Measurements from ENCODE around the gene MAP4K1. TPM values are rescaled to one million over a fixed set of nuclear protein-coding genes. Genes with fewer than 3 reads are reported as not detected.

The MAP4K1 gene
- total RNA-seq, 1 experiment from 2014 or later: 1.5 TPM

DNA sequence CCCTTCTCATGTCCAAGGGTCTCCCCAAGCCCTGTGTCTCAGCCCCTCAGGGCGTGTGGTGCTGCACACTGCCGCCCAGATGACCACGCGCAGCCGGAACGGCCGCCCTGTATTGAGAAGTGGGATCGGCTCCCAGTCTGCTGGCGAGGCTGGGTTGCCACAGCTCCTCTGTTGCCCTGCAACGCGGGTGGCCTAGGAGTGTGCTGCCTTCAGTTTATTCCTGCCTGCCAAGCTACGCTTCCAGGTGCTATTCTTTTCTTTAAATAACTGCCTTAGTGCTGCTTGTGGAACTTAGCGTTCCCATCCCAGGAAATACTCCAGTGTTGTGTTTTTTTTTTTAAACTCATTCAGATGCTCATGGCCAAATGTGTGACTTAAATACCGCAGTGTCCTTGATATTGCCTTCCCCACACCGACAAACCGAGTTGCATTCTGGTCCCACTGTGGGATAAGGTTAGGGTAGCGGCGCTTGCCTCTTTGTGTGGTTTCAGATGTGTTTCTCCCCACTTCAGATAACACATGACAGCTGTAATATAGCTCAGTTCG, 46.3 kb upstream of the MAP4K1 start:
- CTCF ChIA-PET: no interaction called here
- intact Hi-C loops (cut with micrococcal nuclease; ENCODE audit: unreplicated experiment): no loop called here
- no TSS peak for BruUV-seq (replicated peaks)
- Histone ChIP-seq H3K27me3 (replicated peaks; ENCODE audit: insufficient read depth, low read depth, low read length, poor library complexity) (no peaks in the 10 kb centered on the region), H3K36me3 (ENCODE audit: insufficient read depth, low read length, poor library complexity, severe bottlenecking) (no peaks in the 10 kb centered on the region), H3K4me1 (ENCODE audit: insufficient read depth, low read length, poor library complexity, severe bottlenecking) (peaks cover 69% of the 10 kb centered on the region), H3K27ac (ENCODE audit: low read depth, low read length, poor library complexity, severe bottlenecking) (peak overlapping the region; percentile 88), H3K9me3 (ENCODE audit: low read depth, low read length, poor library complexity, severe bottlenecking) (no peaks in the 10 kb centered on the region), H3K4me3 (ENCODE audit: low read depth, low read length, poor library complexity, severe bottlenecking) (no peak overlapping the region)
- no peak for DNase-seq (ENCODE audit: low spot score)
- TF ChIP-seq EZH2 (IDR thresholded peaks at IDR 0.05; ENCODE audit: borderline replicate concordance, low read depth, low read length, poor library complexity, severe bottlenecking): no peak
- TF ChIP-seq, protein P1, sequence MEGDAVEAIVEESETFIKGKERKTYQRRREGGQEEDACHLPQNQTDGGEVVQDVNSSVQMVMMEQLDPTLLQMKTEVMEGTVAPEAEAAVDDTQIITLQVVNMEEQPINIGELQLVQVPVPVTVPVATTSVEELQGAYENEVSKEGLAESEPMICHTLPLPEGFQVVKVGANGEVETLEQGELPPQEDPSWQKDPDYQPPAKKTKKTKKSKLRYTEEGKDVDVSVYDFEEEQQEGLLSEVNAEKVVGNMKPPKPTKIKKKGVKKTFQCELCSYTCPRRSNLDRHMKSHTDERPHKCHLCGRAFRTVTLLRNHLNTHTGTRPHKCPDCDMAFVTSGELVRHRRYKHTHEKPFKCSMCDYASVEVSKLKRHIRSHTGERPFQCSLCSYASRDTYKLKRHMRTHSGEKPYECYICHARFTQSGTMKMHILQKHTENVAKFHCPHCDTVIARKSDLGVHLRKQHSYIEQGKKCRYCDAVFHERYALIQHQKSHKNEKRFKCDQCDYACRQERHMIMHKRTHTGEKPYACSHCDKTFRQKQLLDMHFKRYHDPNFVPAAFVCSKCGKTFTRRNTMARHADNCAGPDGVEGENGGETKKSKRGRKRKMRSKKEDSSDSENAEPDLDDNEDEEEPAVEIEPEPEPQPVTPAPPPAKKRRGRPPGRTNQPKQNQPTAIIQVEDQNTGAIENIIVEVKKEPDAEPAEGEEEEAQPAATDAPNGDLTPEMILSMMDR (conservative IDR thresholded peaks at IDR 0.05; ENCODE audit: low read depth, low read length): no peak
- POLR2A ChIA-PET (ENCODE audit: low non-redundant PET): no interaction called here

DNA sequence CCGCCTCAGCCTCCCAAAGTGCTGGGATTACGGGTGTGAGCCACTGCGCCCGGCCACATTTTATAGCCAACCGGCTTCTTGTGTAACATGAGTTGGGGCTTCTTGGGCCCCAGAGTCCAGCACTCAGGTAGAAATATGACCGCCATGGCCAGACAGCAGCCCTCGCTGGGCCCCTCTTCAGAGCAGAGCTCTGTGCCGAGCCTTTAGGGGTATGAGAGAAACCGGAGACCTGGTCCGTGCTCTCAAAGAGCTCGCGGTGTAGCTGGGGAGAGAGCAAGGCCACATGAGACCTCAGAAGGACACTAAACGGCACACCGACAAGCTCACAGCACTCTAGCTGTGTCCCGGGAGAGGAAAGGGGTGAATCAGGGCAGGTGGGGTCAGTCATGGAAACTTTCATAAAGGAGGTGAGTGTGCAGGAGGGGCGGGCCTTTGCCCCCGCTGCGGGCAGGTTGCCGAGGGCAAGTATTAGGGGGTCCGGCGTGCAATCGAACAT, 45.5 kb upstream of the MAP4K1 start:
- H3K27ac ChIP-seq (ENCODE audit: low read depth, low read length, poor library complexity, severe bottlenecking): peak overlapping the region; percentile 60

DNA sequence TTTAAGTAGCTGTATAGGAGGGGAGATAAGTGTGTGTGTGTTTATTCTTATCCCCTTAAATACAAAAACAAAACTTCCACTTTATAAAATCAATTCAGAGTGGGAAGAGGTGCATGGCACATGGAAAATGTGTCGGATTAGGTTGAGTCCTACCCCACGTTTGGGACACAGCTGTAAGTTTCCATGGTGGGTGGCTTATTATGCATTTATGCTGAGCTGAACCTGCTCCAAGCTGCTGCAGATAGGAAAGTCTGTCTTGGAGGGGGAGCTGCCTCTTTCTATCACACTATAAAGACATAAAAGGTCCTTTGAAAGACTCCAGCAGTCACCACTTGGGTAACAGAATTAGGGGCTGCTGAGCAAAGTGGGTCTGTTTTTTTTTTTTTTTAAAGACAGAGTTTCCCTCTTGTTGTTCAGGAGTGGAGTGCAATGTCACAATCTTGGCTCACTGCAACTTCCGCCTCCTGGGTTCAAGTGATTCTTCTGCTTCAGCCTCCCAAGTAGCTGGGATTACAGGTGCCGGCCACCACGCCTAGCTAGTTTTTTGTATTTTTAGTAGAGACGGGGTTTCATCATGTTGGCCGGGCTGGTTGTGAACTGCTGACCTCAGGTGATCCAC, 44.9 kb upstream of the MAP4K1 start:
- BruUV-seq (replicated peaks): no TSS peak
- intact Hi-C loops (cut with micrococcal nuclease; ENCODE audit: unreplicated experiment): no loop called here

More for the DNA sequence above, 45.5 kb upstream of the MAP4K1 start:
- no peak for DNase-seq (ENCODE audit: low spot score)
- Histone ChIP-seq H3K27me3 (replicated peaks; ENCODE audit: insufficient read depth, low read depth, low read length, poor library complexity) (no peaks in the 10 kb centered on the region), H3K4me1 (ENCODE audit: insufficient read depth, low read length, poor library complexity, severe bottlenecking) (peaks cover 74% of the 10 kb centered on the region), H3K9me3 (ENCODE audit: low read depth, low read length, poor library complexity, severe bottlenecking) (no peaks in the 10 kb centered on the region), H3K4me3 (ENCODE audit: low read depth, low read length, poor library complexity, severe bottlenecking) (no peak overlapping the region), H3K36me3 (ENCODE audit: insufficient read depth, low read length, poor library complexity, severe bottlenecking) (no peaks in the 10 kb centered on the region)
- TF ChIP-seq, protein P1 (conservative IDR thresholded peaks at IDR 0.05; ENCODE audit: low read depth, low read length): no peak
- BruUV-seq (replicated peaks): no TSS peak
- ChIA-PET POLR2A (ENCODE audit: low non-redundant PET) (no interaction called here), CTCF (no interaction called here)
- intact Hi-C loops (cut with micrococcal nuclease; ENCODE audit: unreplicated experiment): no loop called here

More for the DNA sequence above, 44.9 kb upstream of the MAP4K1 start:
- H3K4me1 ChIP-seq (ENCODE audit: insufficient read depth, low read length, poor library complexity, severe bottlenecking): peaks cover 74% of the 10 kb centered on the region
- no peaks in the 10 kb centered on the region for H3K36me3 ChIP-seq (ENCODE audit: insufficient read depth, low read length, poor library complexity, severe bottlenecking)
- ChIA-PET CTCF (no interaction called here), POLR2A (ENCODE audit: low non-redundant PET) (no interaction called here)
- DNase-seq (ENCODE audit: low spot score): no peak
- no peak overlapping the region for H3K4me3 ChIP-seq (ENCODE audit: low read depth, low read length, poor library complexity, severe bottlenecking)
- no peak for TF ChIP-seq EZH2 (IDR thresholded peaks at IDR 0.05; ENCODE audit: borderline replicate concordance, low read depth, low read length, poor library complexity, severe bottlenecking)
- TF ChIP-seq, protein P1 (conservative IDR thresholded peaks at IDR 0.05; ENCODE audit: low read depth, low read length): no peak
- no peaks in the 10 kb centered on the region for H3K27me3 ChIP-seq (replicated peaks; ENCODE audit: insufficient read depth, low read depth, low read length, poor library complexity)
- H3K27ac ChIP-seq (ENCODE audit: low read depth, low read length, poor library complexity, severe bottlenecking): peak overlapping the region; percentile 60
- H3K9me3 ChIP-seq (ENCODE audit: low read depth, low read length, poor library complexity, severe bottlenecking): no peaks in the 10 kb centered on the region

Measured in A673 (cell line).